Measurements from ENCODE around the gene CALR. TPM values are rescaled to one million over a fixed set of nuclear protein-coding genes. Genes with fewer than 3 reads are reported as not detected.

Gene CALR
- polyA plus RNA-seq, 1 of the 3 experiments (the other 2 are of a cell fraction): 1,334 TPM

DNA sequence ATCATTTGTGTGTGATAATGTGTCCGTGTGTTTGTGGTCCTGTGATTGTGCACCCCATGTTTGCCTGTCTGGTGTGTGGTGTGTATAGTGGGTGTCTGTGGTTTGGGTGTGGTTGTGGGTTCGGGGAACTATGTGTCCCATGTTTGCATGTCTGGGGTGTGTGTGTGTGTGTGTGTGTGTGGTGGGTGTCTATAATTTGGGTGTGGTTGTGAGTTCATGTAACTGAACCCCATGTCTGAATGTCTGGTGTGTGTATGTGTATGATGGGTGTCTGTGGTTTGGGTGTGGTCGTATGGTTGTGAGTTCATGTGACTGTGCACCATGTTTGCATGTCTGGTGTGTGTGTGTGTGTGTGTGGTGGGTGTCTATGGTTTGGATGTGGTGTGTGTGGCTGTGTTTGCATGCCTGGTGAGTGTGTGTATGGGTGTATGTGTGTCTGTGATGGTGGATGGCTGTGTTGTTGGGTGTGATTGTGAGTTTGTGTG, 45.8 kb downstream of the CALR start (continued):
- TF ChIP-seq EZH2phosphoT487 (IDR thresholded peaks at IDR 0.05; ENCODE audit: borderline replicate concordance, low read depth): no peak
- no peak for TF ChIP-seq FOXJ3 (CRISPR knock-in tag; IDR thresholded peaks at IDR 0.05)
- no peak for TF ChIP-seq TEAD4 (IDR thresholded peaks at IDR 0.05; ENCODE audit: borderline replicate concordance, insufficient read depth)
- TF ChIP-seq GABPA (IDR thresholded peaks at IDR 0.05; ENCODE audit: low read depth): no peak

DNA sequence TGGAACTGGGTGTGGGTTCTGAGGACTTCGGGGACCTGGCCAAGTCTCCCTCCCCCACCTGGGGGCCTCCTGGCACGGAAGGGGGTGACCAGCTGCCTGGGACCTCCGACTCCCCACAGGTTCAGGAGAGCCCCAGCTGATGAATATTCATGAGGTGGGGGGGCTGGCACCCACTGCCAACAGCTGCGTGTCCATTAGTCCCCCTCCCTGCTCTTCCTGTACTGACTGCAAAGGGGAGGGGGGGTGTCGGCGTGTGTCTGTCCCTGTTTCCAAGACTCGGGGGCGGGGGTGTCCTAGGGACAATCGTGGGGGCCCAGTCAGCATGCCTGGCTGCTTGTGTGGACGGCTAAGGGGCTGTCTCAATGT, 46.3 kb downstream of the CALR start:
- CTCF ChIA-PET: interaction anchor here (0.9 to 24.6 kb wide), 14 partner anchors 8 to 278 kb away, joined by 3 to 603 read pairs (median 6); no protein-coding TSS in a partner anchor
- Histone ChIP-seq H2AFZ (ENCODE audit: low read depth) (no peak overlapping the region), H3K27me3 (ENCODE audit: insufficient read depth) (no peaks in the 10 kb centered on the region), H3K4me3 (ENCODE audit: low read depth in 2 of 2, low read length in 1 of 2) (no peak overlapping the region), H3K9me3 (no peaks in the 10 kb centered on the region), H3K4me1 (ENCODE audit: control insufficient read depth in 1 of 2, insufficient read depth in 2 of 2, low read depth in 1 of 2, low read length in 1 of 2) (peaks cover 0 to 8% of the 10 kb centered on the region in 2 experiments; a peak in 1 of 4 replicates), H3K9me2 (no peaks in the 10 kb centered on the region), H3K4me2 (no peak overlapping the region), H3F3A (replicated peaks; ENCODE audit: insufficient read depth) (no peaks in the 10 kb centered on the region), H3K36me3 (replicated peaks in 1 of 2; ENCODE audit: control insufficient read depth in 1 of 2, insufficient read depth in 2 of 2, low read length in 1 of 2) (no peaks in the 10 kb centered on the region), H4K20me1 (ENCODE audit: insufficient read depth) (no peaks in the 10 kb centered on the region), H3K79me2 (ENCODE audit: insufficient read depth) (no peaks in the 10 kb centered on the region), H3K27ac (ENCODE audit: low read depth in 2 of 2, low read length in 1 of 2) (no peak overlapping the region), H3K9ac (no peak overlapping the region)
- POLR2A ChIA-PET: interaction anchor here (1.0 kb wide), 1 partner anchor 79 kb away, joined by 3 read pairs; no protein-coding TSS in a partner anchor
- TF ChIP-seq SMC3 (IDR thresholded peaks at IDR 0.05; ENCODE audit: low read depth, low read length) (no peak), MEF2A (IDR thresholded peaks at IDR 0.05; ENCODE audit: borderline replicate concordance, low read depth) (no peak)
- 74% methylated on average over 8 of the region's 10 CpGs for WGBS (ENCODE audit: low lambda C conversion rate)
- no peak for DNase-seq

DNA sequence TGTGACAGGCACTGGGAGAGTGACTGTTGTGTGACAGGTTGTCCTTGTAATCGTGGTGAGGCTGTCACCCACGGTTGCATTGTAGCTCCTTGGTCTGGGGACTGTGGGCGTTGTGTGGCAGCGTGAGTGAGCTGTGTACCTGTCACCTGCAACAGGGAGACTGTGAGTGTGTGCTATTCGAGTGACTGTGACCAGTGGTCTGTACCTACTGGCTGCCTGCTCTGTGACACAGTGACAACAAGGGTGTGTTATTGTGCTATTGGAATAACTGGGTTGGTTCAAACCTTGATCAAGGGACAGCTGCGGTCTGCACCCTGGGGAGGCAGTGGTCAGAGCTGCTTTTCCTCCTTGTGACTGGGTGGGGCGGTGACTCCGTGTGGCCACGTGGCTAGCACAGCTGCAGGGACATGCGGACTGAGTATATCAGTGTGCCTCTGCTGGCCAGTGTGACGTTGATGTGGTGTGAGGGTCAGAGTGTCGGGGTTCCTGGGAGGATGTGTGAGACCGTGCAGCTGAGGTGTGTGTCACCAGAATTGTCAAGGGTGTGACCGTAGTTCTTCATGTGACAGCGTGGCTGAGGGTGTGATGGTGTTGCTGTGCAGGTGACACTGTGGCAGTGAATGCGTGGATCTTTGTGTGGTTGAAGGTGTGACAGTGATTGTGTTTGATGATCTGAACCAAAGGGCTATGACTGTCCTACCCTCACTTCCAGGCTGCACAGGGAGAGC, 46.8 kb downstream of the CALR start:
- Histone ChIP-seq H3K9me2 (no peaks in the 10 kb centered on the region), H2AFZ (ENCODE audit: low read depth) (no peak overlapping the region)
- WGBS (ENCODE audit: low lambda C conversion rate): 81% methylated on average over 11 of the region's 16 CpGs

More for the DNA sequence above, 46.8 kb downstream of the CALR start:
- Histone ChIP-seq H3K4me3 (ENCODE audit: low read depth in 2 of 2, low read length in 1 of 2) (no peak overlapping the region), H3K36me3 (replicated peaks in 1 of 2; ENCODE audit: control insufficient read depth in 1 of 2, insufficient read depth in 2 of 2, low read length in 1 of 2) (no peaks in the 10 kb centered on the region), H3K27me3 (ENCODE audit: insufficient read depth) (no peaks in the 10 kb centered on the region), H3K27ac (ENCODE audit: low read depth in 2 of 2, low read length in 1 of 2) (no peak overlapping the region), H3F3A (replicated peaks; ENCODE audit: insufficient read depth) (no peaks in the 10 kb centered on the region), H3K9ac (no peak overlapping the region), H3K79me2 (ENCODE audit: insufficient read depth) (no peaks in the 10 kb centered on the region), H3K9me3 (no peaks in the 10 kb centered on the region), H3K4me1 (ENCODE audit: control insufficient read depth in 1 of 2, insufficient read depth in 2 of 2, low read depth in 1 of 2, low read length in 1 of 2) (peaks cover 0 to 8% of the 10 kb centered on the region in 2 experiments; a peak in 1 of 4 replicates), H4K20me1 (ENCODE audit: insufficient read depth) (no peaks in the 10 kb centered on the region), H3K4me2 (no peak overlapping the region)
- no peak for TF ChIP-seq YY1 (IDR thresholded peaks at IDR 0.05; ENCODE audit: low read depth)
- no peak for TF ChIP-seq TCF12 (IDR thresholded peaks at IDR 0.05)
- TF ChIP-seq, protein P1, sequence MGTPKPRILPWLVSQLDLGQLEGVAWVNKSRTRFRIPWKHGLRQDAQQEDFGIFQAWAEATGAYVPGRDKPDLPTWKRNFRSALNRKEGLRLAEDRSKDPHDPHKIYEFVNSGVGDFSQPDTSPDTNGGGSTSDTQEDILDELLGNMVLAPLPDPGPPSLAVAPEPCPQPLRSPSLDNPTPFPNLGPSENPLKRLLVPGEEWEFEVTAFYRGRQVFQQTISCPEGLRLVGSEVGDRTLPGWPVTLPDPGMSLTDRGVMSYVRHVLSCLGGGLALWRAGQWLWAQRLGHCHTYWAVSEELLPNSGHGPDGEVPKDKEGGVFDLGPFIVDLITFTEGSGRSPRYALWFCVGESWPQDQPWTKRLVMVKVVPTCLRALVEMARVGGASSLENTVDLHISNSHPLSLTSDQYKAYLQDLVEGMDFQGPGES (IDR thresholded peaks at IDR 0.05; ENCODE audit: low read depth, low read length): no peak
- TF ChIP-seq RAD21 (IDR thresholded peaks at IDR 0.05; ENCODE audit: low read length): no peak
- no peak for TF ChIP-seq NRF1 (IDR thresholded peaks at IDR 0.05; ENCODE audit: low read depth, low read length)
- TF ChIP-seq FOXJ3 (CRISPR knock-in tag; IDR thresholded peaks at IDR 0.05): no peak
- no peak for TF ChIP-seq FOXM1 (IDR thresholded peaks at IDR 0.05; ENCODE audit: low read depth)
- TF ChIP-seq, protein P2, sequence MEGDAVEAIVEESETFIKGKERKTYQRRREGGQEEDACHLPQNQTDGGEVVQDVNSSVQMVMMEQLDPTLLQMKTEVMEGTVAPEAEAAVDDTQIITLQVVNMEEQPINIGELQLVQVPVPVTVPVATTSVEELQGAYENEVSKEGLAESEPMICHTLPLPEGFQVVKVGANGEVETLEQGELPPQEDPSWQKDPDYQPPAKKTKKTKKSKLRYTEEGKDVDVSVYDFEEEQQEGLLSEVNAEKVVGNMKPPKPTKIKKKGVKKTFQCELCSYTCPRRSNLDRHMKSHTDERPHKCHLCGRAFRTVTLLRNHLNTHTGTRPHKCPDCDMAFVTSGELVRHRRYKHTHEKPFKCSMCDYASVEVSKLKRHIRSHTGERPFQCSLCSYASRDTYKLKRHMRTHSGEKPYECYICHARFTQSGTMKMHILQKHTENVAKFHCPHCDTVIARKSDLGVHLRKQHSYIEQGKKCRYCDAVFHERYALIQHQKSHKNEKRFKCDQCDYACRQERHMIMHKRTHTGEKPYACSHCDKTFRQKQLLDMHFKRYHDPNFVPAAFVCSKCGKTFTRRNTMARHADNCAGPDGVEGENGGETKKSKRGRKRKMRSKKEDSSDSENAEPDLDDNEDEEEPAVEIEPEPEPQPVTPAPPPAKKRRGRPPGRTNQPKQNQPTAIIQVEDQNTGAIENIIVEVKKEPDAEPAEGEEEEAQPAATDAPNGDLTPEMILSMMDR (IDR thresholded peaks at IDR 0.05): no peak
- TF ChIP-seq CHD2 (IDR thresholded peaks at IDR 0.05; ENCODE audit: low read length, partially characterized antibody): no peak
- TF ChIP-seq, protein P3, sequence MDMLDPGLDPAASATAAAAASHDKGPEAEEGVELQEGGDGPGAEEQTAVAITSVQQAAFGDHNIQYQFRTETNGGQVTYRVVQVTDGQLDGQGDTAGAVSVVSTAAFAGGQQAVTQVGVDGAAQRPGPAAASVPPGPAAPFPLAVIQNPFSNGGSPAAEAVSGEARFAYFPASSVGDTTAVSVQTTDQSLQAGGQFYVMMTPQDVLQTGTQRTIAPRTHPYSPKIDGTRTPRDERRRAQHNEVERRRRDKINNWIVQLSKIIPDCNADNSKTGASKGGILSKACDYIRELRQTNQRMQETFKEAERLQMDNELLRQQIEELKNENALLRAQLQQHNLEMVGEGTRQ (IDR thresholded peaks at IDR 0.05; ENCODE audit: borderline replicate concordance, low read depth, low read length): no peak
- TF ChIP-seq, protein P4, sequence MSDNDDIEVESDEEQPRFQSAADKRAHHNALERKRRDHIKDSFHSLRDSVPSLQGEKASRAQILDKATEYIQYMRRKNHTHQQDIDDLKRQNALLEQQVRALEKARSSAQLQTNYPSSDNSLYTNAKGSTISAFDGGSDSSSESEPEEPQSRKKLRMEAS (IDR thresholded peaks at IDR 0.05; ENCODE audit: low read depth): no peak
- no peak for TF ChIP-seq ELF1 (IDR thresholded peaks at IDR 0.05)
- TF ChIP-seq TEAD4 (IDR thresholded peaks at IDR 0.05; ENCODE audit: borderline replicate concordance, insufficient read depth): no peak
- TF ChIP-seq, protein P5, sequence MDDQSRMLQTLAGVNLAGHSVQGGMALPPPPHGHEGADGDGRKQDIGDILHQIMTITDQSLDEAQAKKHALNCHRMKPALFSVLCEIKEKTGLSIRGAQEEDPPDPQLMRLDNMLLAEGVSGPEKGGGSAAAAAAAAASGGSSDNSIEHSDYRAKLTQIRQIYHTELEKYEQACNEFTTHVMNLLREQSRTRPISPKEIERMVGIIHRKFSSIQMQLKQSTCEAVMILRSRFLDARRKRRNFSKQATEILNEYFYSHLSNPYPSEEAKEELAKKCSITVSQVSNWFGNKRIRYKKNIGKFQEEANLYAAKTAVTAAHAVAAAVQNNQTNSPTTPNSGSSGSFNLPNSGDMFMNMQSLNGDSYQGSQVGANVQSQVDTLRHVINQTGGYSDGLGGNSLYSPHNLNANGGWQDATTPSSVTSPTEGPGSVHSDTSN (IDR thresholded peaks at IDR 0.05): no peak
- TF ChIP-seq GABPA (IDR thresholded peaks at IDR 0.05; ENCODE audit: low read depth): no peak
- POLR2A ChIA-PET: interaction anchor here (0.8 to 1.2 kb wide), 3 partner anchors 11 to 79 kb away, joined by 3 to 4 read pairs (median 3); no protein-coding TSS in a partner anchor
- DNase-seq: no peak
- CTCF ChIA-PET: interaction anchor here (0.6 to 24.6 kb wide), 14 partner anchors 8 to 277 kb away, joined by 3 to 603 read pairs (median 8); no protein-coding TSS in a partner anchor

Data from SK-N-SH (cell line).